ENCODE data around the gene MMP23B. TPM values are rescaled to one million over a fixed set of nuclear protein-coding genes. Genes with fewer than 3 reads are reported as not detected.
A peak's percentile ranks its signal among the peaks of the same experiment; 100 is the strongest.

The MMP23B gene
- polyA plus RNA-seq, 1 donor from 2014 or later: 0.98 TPM

GRCh38 chr1:1598720-1599029 lies 33.3 kb upstream of the MMP23B start (continued):
- TF ChIP-seq MXI1 (conservative IDR thresholded peaks at IDR 0.05; ENCODE audit: poor library complexity, severe bottlenecking) (no peak), TAF1 (IDR thresholded peaks at IDR 0.05; ENCODE audit: low read depth) (no peak), EZH2 (IDR thresholded peaks at IDR 0.05; ENCODE audit: borderline replicate concordance, insufficient read depth, low read length, poor library complexity, severe bottlenecking) (no peak)

GRCh38 chr1:1599030-1599934 lies 32.7 kb upstream of the MMP23B start:
- H3K27me3 ChIP-seq (ENCODE audit: insufficient read depth, low read depth, low read length): peaks cover 12% of the 10 kb centered on the region
- no peaks in the 10 kb centered on the region for H3K79me2 ChIP-seq (replicated peaks; ENCODE audit: insufficient read depth, low read length)
- no peaks in the 10 kb centered on the region for H4K20me1 ChIP-seq (ENCODE audit: insufficient read depth)
- H3K9me2 ChIP-seq (ENCODE audit: insufficient read depth, low read length): no peaks in the 10 kb centered on the region
- TF ChIP-seq REST (IDR thresholded peaks at IDR 0.05; ENCODE audit: borderline replicate concordance) (no peak), POLR2AphosphoS5 (IDR thresholded peaks at IDR 0.05) (peak; percentile 44), EP300 (conservative IDR thresholded peaks at IDR 0.05; ENCODE audit: poor library complexity, severe bottlenecking) (peak; percentile 17), MXI1 (conservative IDR thresholded peaks at IDR 0.05; ENCODE audit: poor library complexity, severe bottlenecking) (peak; percentile 91), RAD21 (conservative IDR thresholded peaks at IDR 0.05) (peak; percentile 24), TAF1 (IDR thresholded peaks at IDR 0.05; ENCODE audit: low read depth) (no peak), CTCF (IDR thresholded peaks at IDR 0.05; ENCODE audit: poor library complexity, severe bottlenecking) (peak; percentile 73), EZH2 (IDR thresholded peaks at IDR 0.05; ENCODE audit: borderline replicate concordance, insufficient read depth, low read length, poor library complexity, severe bottlenecking) (no peak), SMC3 (conservative IDR thresholded peaks at IDR 0.05; ENCODE audit: poor library complexity) (peak; percentile 31)
- H3K27ac ChIP-seq (ENCODE audit: low read length): no peak overlapping the region
- peak overlapping the region; percentile 65 for H3K4me3 ChIP-seq (ENCODE audit: low read length)
- H3K4me2 ChIP-seq (ENCODE audit: low read length): no peak overlapping the region
- no peaks in the 10 kb centered on the region for H3K36me3 ChIP-seq (ENCODE audit: insufficient read depth, low read length)
- no peaks in the 10 kb centered on the region for H3F3A ChIP-seq (ENCODE audit: insufficient read depth, low read length, poor library complexity, severe bottlenecking)
- peak overlapping the region; percentile 16 for H3K9ac ChIP-seq (ENCODE audit: low read length)
- no peak overlapping the region for H2AFZ ChIP-seq (ENCODE audit: low read depth, low read length)
- no peaks in the 10 kb centered on the region for H3K9me3 ChIP-seq (ENCODE audit: low read length)
